Fibroblast of skin of left quadriceps (primary cell): Measurements from ENCODE around the gene STAM.
"Not testable (repeated sequence)": the region's sequence is repeated elsewhere in the genome, so short reads cannot be mapped to it uniquely, and the experiment has no call there.

Experiments
- DNase-seq, 2 experiments: peaks; one replicate each; pipeline ENCODE4 v3.0.0-alpha.2; 2013; ENCODE audit warnings: low read depth in 2 of 2

STAM gene

DNA sequence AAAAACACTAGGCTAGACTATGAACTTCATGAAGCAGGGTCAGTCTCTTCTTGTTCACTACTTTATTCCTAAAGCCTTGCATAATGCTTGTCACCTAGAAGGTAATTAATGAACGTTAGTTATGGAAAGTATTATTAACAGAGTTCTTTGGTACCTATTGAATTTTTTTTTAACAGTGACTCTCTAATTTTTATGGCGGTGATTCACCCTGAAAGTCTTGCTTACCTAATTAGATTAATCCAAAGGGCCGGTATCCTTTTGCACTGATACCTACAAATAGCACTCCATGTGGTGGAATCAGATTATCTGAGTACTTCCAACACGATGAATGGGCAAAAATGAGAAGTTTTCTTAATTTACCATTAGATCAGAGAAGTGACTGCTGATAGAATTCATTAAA lies 31.7 kb downstream of the STAM start:
- no peak for DNase-seq

DNA sequence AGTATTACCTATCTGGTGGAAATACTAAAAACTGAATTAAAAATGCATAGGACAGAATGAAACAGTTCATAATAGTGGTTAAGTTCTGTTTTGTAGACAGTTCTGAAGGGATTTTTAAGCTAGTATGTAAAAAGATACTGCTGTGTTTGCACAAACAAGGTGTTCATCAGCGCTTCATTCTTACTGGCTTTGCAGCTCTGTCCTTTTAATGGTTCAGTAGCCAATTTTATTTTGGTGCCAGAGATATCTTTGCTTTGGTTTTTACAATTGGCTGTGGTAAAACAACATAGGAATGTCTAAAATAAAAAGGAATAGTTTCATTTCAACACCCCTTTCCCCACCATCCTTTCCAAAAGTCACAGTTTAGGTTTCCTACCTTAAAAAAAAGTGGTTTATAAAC lies 33.0 kb downstream of the STAM start:
- DNase-seq = no peak

DNA sequence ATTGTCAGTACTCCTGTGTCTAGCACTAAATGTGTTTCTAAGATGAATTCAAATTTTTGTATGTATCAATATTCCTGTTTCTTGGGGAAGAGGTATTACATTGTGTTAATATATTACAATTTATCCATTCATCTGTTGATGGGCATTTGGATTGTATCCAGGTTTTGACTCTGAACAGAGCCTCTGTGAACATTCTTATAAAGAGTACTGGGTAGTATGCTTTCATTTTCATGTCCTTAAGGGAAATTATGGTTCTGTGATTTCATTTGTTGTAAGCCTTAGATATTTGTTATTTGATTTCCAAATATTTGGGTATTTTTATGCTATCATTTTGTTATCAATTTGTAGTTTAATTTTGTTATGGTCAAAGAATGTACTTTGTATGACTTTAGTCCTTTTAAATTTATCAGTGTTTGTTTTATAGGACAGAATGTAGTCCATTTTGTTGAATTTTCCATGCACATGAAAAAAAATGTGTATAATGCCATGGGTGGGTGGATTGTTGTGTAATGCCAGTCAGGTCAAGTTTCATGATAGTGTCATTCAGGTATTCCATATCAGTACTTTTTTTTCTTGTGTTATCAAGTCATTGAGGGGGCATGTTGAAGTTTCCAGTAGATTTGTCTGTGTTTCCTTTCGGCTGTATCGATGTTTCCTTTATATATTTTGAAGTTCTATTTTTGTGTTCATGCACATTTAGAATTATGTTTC lies 38.4 kb downstream of the STAM start:
- DNase-seq = no peak

DNA sequence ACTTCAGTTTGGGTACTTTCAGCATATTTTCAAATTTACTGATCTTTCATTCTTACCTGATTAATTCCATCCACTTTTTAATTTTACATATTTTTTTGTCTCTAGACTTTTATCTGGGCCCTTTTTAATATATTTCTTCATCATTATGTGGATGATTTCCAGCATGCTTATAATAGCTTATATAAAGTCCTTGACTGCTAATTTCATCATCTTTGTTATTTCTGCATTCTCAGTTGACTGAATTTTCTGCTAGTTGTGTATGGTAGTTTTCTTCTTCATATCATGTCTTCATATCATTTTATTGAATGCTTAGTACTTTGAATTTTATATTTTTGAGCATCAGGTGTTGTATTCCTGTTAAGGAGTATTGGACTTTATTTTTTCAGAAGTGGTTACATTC lies 39.6 kb downstream of the STAM start:
- DNase-seq = no peak

- no peak for DNase-seq
Observed at GRCh38 chr10:17684537-17684936, 40.6 kb downstream of the STAM start.

DNA sequence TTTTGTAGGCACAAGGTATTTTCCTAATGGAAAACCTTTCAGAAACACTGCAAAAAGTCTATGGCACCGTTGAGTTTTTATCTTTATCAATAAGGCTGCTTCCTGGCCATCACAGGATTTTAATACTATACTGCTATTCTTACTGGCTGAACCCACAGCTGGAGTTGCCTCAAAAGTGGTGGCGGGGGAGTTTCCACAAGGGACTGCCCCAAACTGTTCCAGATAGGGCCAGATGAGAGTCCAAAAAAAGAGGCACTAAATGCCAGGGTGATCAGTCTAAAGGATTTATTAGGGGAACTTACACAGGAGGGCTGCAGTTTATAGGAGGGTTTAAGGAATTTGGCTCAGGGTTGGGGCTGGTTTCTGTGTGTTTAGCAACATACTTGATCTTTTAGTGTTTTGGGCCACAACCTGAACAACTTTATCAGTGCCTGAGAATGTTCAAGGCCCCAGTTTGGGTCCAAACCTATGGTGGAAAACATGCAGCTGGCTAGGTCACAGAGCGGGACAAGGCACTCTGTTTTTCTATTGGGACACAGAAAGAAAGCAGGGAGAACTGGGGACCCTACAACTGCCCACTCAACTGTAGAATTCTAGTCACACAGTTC lies 41.4 kb downstream of the STAM start:
- no peak for DNase-seq

- DNase-seq = no peak
Observed at GRCh38 chr10:17687117-17687831, 43.3 kb downstream of the STAM start.

GRCh38 chr10:17689137-17689536 lies 45.2 kb downstream of the STAM start:
- DNase-seq = no peak

- no peak for DNase-seq
Observed at GRCh38 chr10:17693009-17693408, 49.1 kb downstream of the STAM start.

GRCh38 chr10:17698696-17699095 lies 54.7 kb downstream of the STAM start:
- DNase-seq = no peak

GRCh38 chr10:17701301-17701700 lies 57.4 kb downstream of the STAM start:
- DNase-seq = no peak

- DNase-seq = no peak
Observed at GRCh38 chr10:17703706-17704105, 59.8 kb downstream of the STAM start.

DNA sequence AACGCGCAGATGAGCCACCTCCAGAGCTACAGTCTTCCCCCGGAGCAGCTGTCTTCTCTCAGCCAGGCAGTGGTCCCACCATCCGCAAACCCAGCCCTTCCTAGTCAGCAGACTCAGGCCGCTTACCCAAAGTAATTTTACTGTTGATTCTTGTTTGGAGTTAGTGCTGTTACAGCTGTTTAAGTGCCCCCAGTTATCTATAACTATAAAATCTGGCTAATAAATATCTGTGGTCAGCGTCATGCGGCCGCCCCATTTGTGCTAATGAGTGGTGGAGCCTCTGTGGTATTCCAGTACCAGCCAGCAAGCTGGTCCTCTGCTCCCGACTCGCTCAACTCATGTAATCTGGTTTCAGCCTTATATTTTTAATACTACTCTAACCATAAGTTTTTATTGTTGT lies 64.9 kb downstream of the STAM start:
- DNase-seq = no peak

DNA sequence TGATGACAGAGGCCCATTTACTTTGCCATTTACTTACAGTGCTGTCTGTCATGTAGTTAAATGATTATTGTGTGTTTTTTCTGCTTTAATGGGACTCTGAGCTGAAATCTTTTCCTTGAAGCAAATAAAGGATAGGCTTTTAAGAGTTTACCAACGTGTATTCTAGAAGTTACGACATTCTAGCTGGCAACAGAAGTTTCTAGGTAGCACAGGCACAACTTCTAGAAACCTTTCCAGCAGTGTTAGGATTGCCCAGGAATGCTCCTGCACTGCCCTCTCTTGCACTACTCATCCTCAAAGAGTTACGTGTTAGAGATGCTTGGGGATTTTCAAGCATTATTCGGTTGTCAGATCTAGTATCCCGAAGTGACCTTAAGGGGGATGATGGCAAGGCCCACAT lies 65.5 kb downstream of the STAM start:
- no peak for DNase-seq

DNA sequence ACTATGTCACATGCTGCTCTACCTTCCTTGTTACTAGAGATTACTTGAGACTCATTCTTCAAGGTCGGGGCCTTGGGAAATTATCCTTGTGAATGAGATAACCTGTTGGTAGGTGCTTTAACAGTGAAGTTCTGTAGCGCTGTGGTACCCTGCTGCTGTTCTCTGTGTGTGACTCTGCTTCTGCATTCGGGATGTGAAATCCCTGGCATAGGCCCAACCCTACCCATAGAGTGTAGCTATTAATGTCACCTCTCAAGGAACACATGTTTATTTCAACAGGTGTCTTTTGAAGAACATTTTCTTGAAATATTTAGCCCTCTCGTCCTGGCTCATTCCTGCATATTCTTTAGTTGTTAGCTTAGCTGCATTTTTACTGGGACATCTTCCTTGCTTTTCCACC lies 66.2 kb downstream of the STAM start:
- DNase-seq = no peak

DNA sequence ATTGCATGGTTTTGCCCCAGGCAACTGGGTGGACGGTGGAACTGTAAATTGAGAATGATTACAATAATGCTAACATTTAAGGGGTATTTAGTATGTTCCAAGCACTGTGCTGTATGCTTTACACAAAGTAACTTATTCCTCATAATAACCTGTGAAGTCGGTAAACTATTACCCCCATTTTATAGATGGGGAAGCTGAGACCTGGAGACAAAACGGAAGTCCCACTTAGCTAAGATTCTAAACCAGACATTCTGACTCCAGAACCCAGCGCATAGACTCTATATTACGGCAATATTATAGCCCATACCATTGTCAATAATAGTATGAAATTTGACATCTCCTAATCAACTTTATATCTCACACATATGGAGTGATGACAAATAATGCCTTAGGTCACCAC lies 68.1 kb downstream of the STAM start:
- no peak for DNase-seq

DNA sequence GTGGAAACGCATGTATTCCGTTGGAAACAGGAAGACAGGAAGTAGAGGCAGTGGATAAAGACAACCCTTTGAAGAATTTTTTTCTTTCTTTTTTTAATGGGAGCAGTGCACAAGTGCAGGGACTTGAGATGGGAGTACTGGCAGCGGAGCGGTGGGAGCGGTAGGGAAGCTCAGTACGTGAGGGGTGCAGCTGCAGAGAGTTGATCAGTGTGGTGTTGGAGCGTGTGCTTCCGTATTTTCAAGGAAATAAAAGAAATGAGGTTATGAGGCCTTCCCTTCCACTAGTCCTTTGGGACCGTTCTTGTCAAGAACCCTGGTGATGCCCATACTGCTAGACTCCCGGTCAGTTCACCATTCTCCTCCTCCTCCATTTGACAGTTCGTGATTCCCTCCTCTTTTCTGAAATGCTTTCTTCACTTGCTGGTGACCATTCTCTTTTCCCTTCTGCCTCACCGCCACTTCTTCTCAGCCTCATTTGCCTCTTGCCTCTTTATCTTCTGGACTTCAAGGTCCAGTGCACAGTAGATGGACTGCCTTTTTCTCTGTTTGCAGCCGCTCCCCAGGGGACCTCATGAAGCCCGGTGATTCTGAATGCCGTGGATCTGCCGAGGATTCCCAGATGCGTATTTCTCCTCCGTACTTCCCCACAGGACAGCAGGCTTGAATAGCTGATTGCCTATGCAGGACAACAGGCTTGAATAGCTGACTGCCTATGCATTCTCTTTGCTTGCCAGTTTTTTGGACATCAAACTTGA lies 68.9 kb downstream of the STAM start:
- DNase-seq = no peak

- no peak for DNase-seq
Observed at GRCh38 chr10:17713758-17714157, 69.8 kb downstream of the STAM start.

DNA sequence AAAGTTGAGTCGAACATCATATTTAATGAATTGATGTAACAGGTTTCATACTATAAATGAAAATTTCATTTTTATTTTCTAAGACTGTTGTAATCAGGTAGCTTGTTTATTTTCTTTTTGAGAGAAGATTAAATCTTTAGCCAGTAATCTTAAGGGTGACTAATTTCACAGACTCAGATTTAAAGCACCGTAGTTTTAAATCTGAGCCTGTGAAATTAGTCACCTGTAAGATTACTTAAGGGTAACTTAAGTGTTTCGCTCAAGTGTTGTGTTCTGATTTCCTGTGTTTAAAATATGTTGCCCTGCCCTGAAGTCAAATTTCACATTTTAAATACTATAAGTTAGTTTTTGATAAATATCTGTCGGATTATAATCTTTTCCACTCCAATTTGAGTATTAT lies 72.2 kb downstream of the STAM start:
- no peak for DNase-seq

DNA sequence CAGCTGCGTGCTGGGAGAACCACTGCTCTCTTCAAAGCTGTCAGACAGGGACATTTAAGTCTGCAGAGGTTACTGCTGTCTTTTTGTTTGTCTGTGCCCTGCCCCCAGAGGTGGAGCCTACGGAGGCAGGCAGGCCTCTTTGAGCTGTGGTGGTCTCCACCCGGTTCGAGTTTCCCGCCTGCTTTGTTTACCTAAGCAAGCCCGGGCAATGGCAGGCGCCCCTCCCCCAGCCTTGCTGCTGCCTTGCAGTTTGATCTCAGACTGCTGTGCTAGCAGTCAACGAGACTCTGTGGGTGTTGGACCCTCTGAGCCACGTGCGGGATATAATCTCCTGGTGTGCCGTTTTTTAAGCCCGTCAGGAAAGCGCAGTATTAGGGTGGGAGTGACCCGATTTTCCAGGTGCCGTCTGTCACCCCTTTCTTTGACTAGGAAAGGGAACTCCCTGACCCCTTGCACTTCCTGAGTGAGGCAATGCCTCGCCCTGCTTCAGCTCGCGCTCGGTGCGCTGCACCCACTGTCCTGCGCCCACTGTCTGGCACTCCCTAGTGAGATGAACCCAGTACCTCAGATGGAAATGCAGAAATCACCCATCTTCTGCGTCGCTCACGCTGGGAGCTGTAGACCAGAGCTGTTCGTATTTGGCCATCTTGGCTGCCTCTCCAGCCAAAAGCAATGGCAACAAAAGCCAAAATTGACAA lies 78.5 kb downstream of the STAM start:
- DNase-seq = not testable (repeated sequence)

GRCh38 chr10:17725703-17726102 lies 81.8 kb downstream of the STAM start:
- no peak for DNase-seq

- no peak for DNase-seq
Observed at GRCh38 chr10:17729630-17730029, 85.7 kb downstream of the STAM start.
